CD4-positive, alpha-beta memory T cell (primary cell): ENCODE results near the gene CYB5D1. TPM values are rescaled to one million over a fixed set of nuclear protein-coding genes. Genes with fewer than 3 reads are reported as not detected.

ENCODE experiments used
- CTCF ChIA-PET: fragments of 350-600 bp; sonication (Branson Sonifier 250); formaldehyde crosslinking; loops from one replicate; lab custom pipeline; 2021; ENCODE audit warnings: inconsistent platforms; ENCODE audit not compliant: partially characterized antibody; lab: Charles Lee
- POLR2A ChIA-PET: fragments of 350-600 bp; sonication (Branson Sonifier 250); formaldehyde crosslinking; loops from one replicate; lab custom pipeline; 2021; ENCODE audit not compliant: partially characterized antibody; lab: Charles Lee
- DNase-seq, 5 donors: peaks; one replicate each; pipeline versions ENCODE4 v3.0.0 to v3.0.0-alpha.2; 2020 to 2022; ENCODE audit warnings: mixed read lengths in 1 of 5
- H3K27ac ChIP-seq: one replicate; pipeline ENCODE4 v1.7.0; 2013; ENCODE audit warnings: low read depth, low read length
- H3K27me3 ChIP-seq: 2 replicates; pipeline ENCODE4 v1.7.0; 2013; ENCODE audit warnings: mild to moderate bottlenecking, low read length, moderate library complexity; ENCODE audit not compliant: insufficient read depth
- H3K36me3 ChIP-seq: 2 replicates; pipeline ENCODE4 v1.7.0; 2013; ENCODE audit warnings: mild to moderate bottlenecking, low read length, moderate library complexity; ENCODE audit not compliant: insufficient read depth
- H3K4me1 ChIP-seq: 2 replicates; pipeline ENCODE4 v1.7.0; 2013; ENCODE audit warnings: mild to moderate bottlenecking, low read length, moderate library complexity; ENCODE audit not compliant: insufficient read depth
- H3K4me3 ChIP-seq, 2 donors: one replicate each; pipeline ENCODE4 v1.7.0; 2013; ENCODE audit warnings: low read length in 2 of 2, mild to moderate bottlenecking in 1 of 2
- H3K9me3 ChIP-seq, 2 donors: one replicate each; pipeline ENCODE4 v1.7.0; 2013; ENCODE audit warnings: low read length in 2 of 2, control low read depth in 1 of 2; ENCODE audit not compliant: control insufficient read depth in 1 of 2
- H3K27ac Mint-ChIP-seq, 7 donors: one replicate each; pipeline ENCODE4 v1.8.0; 2020 to 2021; ENCODE audit warnings: mixed read lengths in 7 of 7, mild to moderate bottlenecking in 6 of 7, inconsistent platforms in 3 of 7, moderate library complexity in 3 of 7
- H3K27me3 Mint-ChIP-seq, 2 donors: one replicate each; pipeline ENCODE4 v1.8.0; 2020 to 2021; ENCODE audit warnings: mixed read lengths in 2 of 2
- H3K36me3 Mint-ChIP-seq, 2 donors: one replicate each; pipeline ENCODE4 v1.8.0; 2020 to 2021; ENCODE audit warnings: mixed read lengths in 2 of 2, inconsistent platforms in 1 of 2, mild to moderate bottlenecking in 1 of 2
- H3K4me1 Mint-ChIP-seq, 4 donors: one replicate each; pipeline ENCODE4 v1.8.0; 2020 to 2021; ENCODE audit warnings: mixed read lengths in 4 of 4, mild to moderate bottlenecking in 1 of 4
- H3K4me3 Mint-ChIP-seq, 8 donors: one replicate each; pipeline ENCODE4 v1.8.0; 2020 to 2021; ENCODE audit warnings: mixed read lengths in 8 of 8, mild to moderate bottlenecking in 7 of 8, moderate library complexity in 6 of 8, inconsistent platforms in 3 of 8
- H3K9me3 Mint-ChIP-seq, 8 donors: one replicate each; pipeline ENCODE4 v1.8.0; 2020 to 2021; ENCODE audit warnings: mixed read lengths in 8 of 8, mild to moderate bottlenecking in 5 of 8, inconsistent platforms in 3 of 8, moderate library complexity in 1 of 8
- intact Hi-C: fragments of 100-400 bp; cut with micrococcal nuclease; formaldehyde crosslinking; loops from one replicate; pipeline ENCODE4 v1.15.1; 2023
- polyA plus RNA-seq, 2 donors: library from polyadenylated mRNA; unstranded; fragments of 300-500 nt; fragmentation: Illumina TruSeq; gene quantifications; one replicate each; pipeline ENCODE4 v1.2.3, GENCODE V29; 2021
- total RNA-seq, 2 experiments: library from RNA; stranded (reverse); gene quantifications; one replicate each; pipeline ENCODE4 v1.2.3, GENCODE V29; 2021

CYB5D1 gene
- total and polyA plus RNA-seq, 4 experiments from 2014 or later, result 5.1 to 11.4 (median 6.9) TPM

DNA sequence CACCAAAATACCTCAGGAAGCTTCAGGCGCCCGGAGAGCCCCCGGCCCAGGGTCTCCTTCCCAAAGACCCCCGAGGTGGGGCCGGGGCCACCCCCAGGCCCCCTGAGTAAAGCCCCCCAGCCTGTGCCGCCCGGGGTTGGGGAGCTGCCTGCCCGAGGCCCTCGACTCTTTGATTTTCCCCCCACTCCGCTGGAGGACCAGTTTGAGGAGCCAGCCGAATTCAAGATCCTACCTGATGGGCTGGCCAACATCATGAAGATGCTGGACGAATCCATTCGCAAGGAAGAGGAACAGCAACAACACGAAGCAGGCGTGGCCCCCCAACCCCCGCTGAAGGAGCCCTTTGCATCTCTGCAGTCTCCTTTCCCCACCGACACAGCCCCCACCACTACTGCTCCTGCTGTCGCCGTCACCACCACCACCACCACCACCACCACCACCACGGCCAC, 9.6 kb upstream of the CYB5D1 start:
- peak in 1 of 5 donors; percentile 37 for DNase-seq

DNA sequence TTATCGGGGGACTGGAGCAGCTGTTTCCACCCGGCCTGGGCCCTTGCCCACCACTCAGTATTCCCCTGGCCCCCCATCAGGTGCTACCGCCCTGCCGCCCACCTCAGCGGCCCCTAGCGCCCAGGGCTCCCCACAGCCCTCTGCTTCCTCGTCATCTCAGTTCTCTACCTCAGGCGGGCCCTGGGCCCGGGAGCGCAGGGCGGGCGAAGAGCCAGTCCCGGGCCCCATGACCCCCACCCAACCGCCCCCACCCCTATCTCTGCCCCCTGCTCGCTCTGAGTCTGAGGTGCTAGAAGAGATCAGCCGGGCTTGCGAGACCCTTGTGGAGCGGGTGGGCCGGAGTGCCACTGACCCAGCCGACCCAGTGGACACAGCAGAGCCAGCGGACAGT, 9.1 kb upstream of the CYB5D1 start:
- intact Hi-C loops, result loop anchor here (10.0 kb wide), 1 partner anchor 614 kb away; the partner anchor contains the start of genes DVL2 and PHF23
- Histone ChIP-seq H3K4me1 (peaks cover 27% of the 10 kb centered on the region), H3K27me3 (no peaks in the 10 kb centered on the region), H3K4me3 (no peak overlapping the region), H3K36me3 (peaks cover 22% of the 10 kb centered on the region), H3K9me3 (no peaks in the 10 kb centered on the region), H3K27ac (no peak overlapping the region)
- no peaks in the 10 kb centered on the region for H3K9me3 Mint-ChIP-seq
- H3K36me3 Mint-ChIP-seq, result peaks cover 3 to 46% of the 10 kb centered on the region in 2 donors
- H3K27ac Mint-ChIP-seq, result peak overlapping the region in 2 of 7 donors; percentile 25 to 94
- ChIA-PET POLR2A (interaction anchor here (2.0 to 13.6 kb wide), 2 partner anchors 14 to 141 kb away, joined by 7 to 238 read pairs; partner anchors contain the start of gene KDM6B), CTCF (interaction anchor here (6.1 kb wide), 1 partner anchor 14 kb away, joined by 65 read pairs; the partner anchor contains the start of gene KDM6B)
- peaks cover 0 to under 1% of the 10 kb centered on the region in 2 donors for H3K27me3 Mint-ChIP-seq
- H3K4me1 Mint-ChIP-seq, result peaks cover 17 to 38% (median 20%) of the 10 kb centered on the region in 4 donors
- H3K4me3 Mint-ChIP-seq, result no peak overlapping the region
- no peak for DNase-seq

More for the DNA sequence above, 9.6 kb upstream of the CYB5D1 start:
- CTCF ChIA-PET, result interaction anchor here (0.7 to 6.1 kb wide), 2 partner anchors 13 to 142 kb away, joined by 3 to 65 read pairs; partner anchors contain the start of gene KDM6B
- no peak overlapping the region for H3K27ac ChIP-seq
- H3K9me3 ChIP-seq, result no peaks in the 10 kb centered on the region
- peaks cover 27% of the 10 kb centered on the region for H3K4me1 ChIP-seq
- peaks cover 17 to 40% (median 23%) of the 10 kb centered on the region in 4 donors for H3K4me1 Mint-ChIP-seq
- no peaks in the 10 kb centered on the region for H3K9me3 Mint-ChIP-seq
- peaks cover 0 to 3% of the 10 kb centered on the region in 2 donors for H3K27me3 Mint-ChIP-seq
- H3K36me3 ChIP-seq, result peaks cover 22% of the 10 kb centered on the region
- POLR2A ChIA-PET, result interaction anchor here (0.9 to 13.6 kb wide), 3 partner anchors 8 to 283 kb away, joined by 3 to 238 read pairs (median 43); partner anchors contain the start of genes CYB5D1, KDM6B, NAA38 and TMEM88
- peaks cover 3 to 51% of the 10 kb centered on the region in 2 donors for H3K36me3 Mint-ChIP-seq
- H3K27ac Mint-ChIP-seq, result peak overlapping the region in 4 of 7 donors; percentile 41 to 87 (median 69)
- no peaks in the 10 kb centered on the region for H3K27me3 ChIP-seq
- H3K4me3 Mint-ChIP-seq, result peak overlapping the region in 1 of 8 donors; percentile 63
- no peak overlapping the region for H3K4me3 ChIP-seq
- intact Hi-C loops, result loop anchor here (10.0 kb wide), 1 partner anchor 613 kb away; the partner anchor contains the start of genes DVL2 and PHF23

- peak in 1 of 5 donors; percentile 42 for DNase-seq
- Mint-ChIP-seq H3K27me3 (no peaks in the 10 kb centered on the region), H3K27ac (peak overlapping the region in 5 of 7 donors; percentile 25 to 94 (median 75)), H3K4me3 (peak overlapping the region in 1 of 8 donors; percentile 67), H3K4me1 (peaks cover 16 to 34% (median 17%) of the 10 kb centered on the region in 4 donors), H3K9me3 (no peaks in the 10 kb centered on the region), H3K36me3 (peaks cover 3 to 43% of the 10 kb centered on the region in 2 donors)
- Histone ChIP-seq H3K27me3 (no peaks in the 10 kb centered on the region), H3K36me3 (peaks cover 22% of the 10 kb centered on the region), H3K4me3 (no peak overlapping the region), H3K4me1 (peaks cover 27% of the 10 kb centered on the region), H3K9me3 (no peaks in the 10 kb centered on the region), H3K27ac (no peak overlapping the region)
- ChIA-PET POLR2A (interaction anchor here (2.0 to 13.6 kb wide), 4 partner anchors 7 to 141 kb away, joined by 5 to 238 read pairs (median 15); partner anchors contain the start of gene KDM6B), CTCF (interaction anchor here (1.8 to 6.1 kb wide), 2 partner anchors 14 to 26 kb away, joined by 6 to 65 read pairs; partner anchors contain the start of gene KDM6B)
- intact Hi-C loops, result loop anchor here (10.0 kb wide), 1 partner anchor 614 kb away; the partner anchor contains the start of genes DVL2 and PHF23
Observed at GRCh38 chr17:7849130-7849750, 8.6 kb upstream of the CYB5D1 start.

- no peak for DNase-seq
- H3K36me3 Mint-ChIP-seq, result peaks cover 3 to 38% of the 10 kb centered on the region in 2 donors
- intact Hi-C loops, result loop anchor here (10.0 kb wide), 1 partner anchor 615 kb away; the partner anchor contains the start of genes DVL2 and PHF23
- no peaks in the 10 kb centered on the region for H3K27me3 Mint-ChIP-seq
- Histone ChIP-seq H3K4me1 (peaks cover 26% of the 10 kb centered on the region), H3K27ac (no peak overlapping the region), H3K36me3 (peaks cover 22% of the 10 kb centered on the region), H3K9me3 (no peaks in the 10 kb centered on the region), H3K27me3 (no peaks in the 10 kb centered on the region), H3K4me3 (no peak overlapping the region)
- CTCF ChIA-PET, result interaction anchor here (0.5 to 6.1 kb wide), 5 partner anchors 9 to 73 kb away, joined by 3 to 65 read pairs (median 4); partner anchors contain the start of gene KDM6B
- POLR2A ChIA-PET, result interaction anchor here (1.9 to 13.6 kb wide), 5 partner anchors 8 to 140 kb away, joined by 4 to 238 read pairs (median 7); partner anchors contain the start of gene KDM6B
- peak overlapping the region; percentile 27 to 94 (median 75) for H3K27ac Mint-ChIP-seq
- peaks cover 15 to 30% (median 16%) of the 10 kb centered on the region in 4 donors for H3K4me1 Mint-ChIP-seq
- peak overlapping the region in 1 of 8 donors; percentile 67 for H3K4me3 Mint-ChIP-seq
- H3K9me3 Mint-ChIP-seq, result no peaks in the 10 kb centered on the region
Observed at GRCh38 chr17:7849751-7850504, 7.9 kb upstream of the CYB5D1 start.

- POLR2A ChIA-PET, result interaction anchor here (0.7 to 13.6 kb wide), 9 partner anchors 9 to 839 kb away, joined by 3 to 238 read pairs (median 5); partner anchors contain the start of genes KDM6B, RNASEK, TP53 and WRAP53
- CTCF ChIA-PET, result interaction anchor here (0.7 to 6.1 kb wide), 12 partner anchors 10 to 139 kb away, joined by 3 to 65 read pairs (median 4); partner anchors contain the start of gene KDM6B
- intact Hi-C loops, result loop anchor here (1.0 kb wide), 4 partner anchors 8 to 108 kb away; no protein-coding TSS in a partner anchor
- peak in 1 of 5 donors; percentile 42 for DNase-seq
- peaks cover 3 to 39% of the 10 kb centered on the region in 2 donors for H3K36me3 Mint-ChIP-seq
- H3K27ac Mint-ChIP-seq, result peak overlapping the region; percentile 87 to 94 (median 92)
- H3K27me3 ChIP-seq, result no peaks in the 10 kb centered on the region
- H3K4me3 Mint-ChIP-seq, result peak overlapping the region; percentile 71 to 87 (median 78)
- peaks cover 22% of the 10 kb centered on the region for H3K4me1 ChIP-seq
- H3K27me3 Mint-ChIP-seq, result no peaks in the 10 kb centered on the region
- H3K4me1 Mint-ChIP-seq, result peaks cover 15 to 21% (median 17%) of the 10 kb centered on the region in 4 donors
- H3K36me3 ChIP-seq, result peaks cover 22% of the 10 kb centered on the region
- peak overlapping the region; percentile 61 for H3K27ac ChIP-seq
- no peaks in the 10 kb centered on the region for H3K9me3 Mint-ChIP-seq
- peak overlapping the region in 1 of 2 donors; percentile 30 for H3K4me3 ChIP-seq
- no peaks in the 10 kb centered on the region for H3K9me3 ChIP-seq
Observed at GRCh38 chr17:7850701-7851437, 6.9 kb upstream of the CYB5D1 start.
